UCSD-AML1 (cell line): ENCODE measurements around the gene EHBP1L1.
A peak's percentile ranks its signal among the peaks of the same experiment; 100 is the strongest.

Experiments
- DNase-seq: peaks from one replicate; lab custom pipeline; 2025; ENCODE audit not compliant: unreplicated experiment; lab: John Stamatoyannopoulos, UW

The EHBP1L1 gene

GRCh38 chr11:65613091-65613928 is 37.5 kb downstream of the EHBP1L1 start:
- DNase-seq, result no peak

GRCh38 chr11:65615229-65615949 is 39.5 kb downstream of the EHBP1L1 start, which contains the start of gene PCNX3:
Gene PCNX3, plus strand, starts transcription at chr11:65615776. Its CDS starts 536 bp downstream, at chr11:65616312.
- peak; percentile 100 for DNase-seq

- peak; percentile 69 for DNase-seq
Observed at GRCh38 chr11:65615950-65616574, 40.2 kb downstream of the EHBP1L1 start.

DNA sequence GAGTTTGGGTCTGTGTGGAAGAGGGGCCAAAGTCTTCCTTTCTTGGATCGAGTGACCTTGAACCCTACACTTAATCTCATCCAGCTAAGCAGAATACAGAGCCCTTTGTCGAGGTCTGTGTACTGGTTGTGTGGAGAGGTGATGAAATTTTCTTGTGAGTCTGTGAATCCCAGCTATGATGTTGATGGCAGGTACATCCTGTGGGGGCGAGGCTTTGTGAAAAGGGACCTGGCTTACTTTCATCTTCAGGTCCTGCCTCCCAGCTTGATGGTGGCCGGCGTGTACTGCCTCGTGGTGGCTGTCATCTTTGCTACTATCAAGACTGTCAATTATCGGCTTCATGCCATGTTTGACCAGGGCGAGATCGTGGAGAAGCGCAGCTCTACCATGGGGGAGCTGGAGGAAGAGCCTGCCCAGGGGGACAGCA is 40.7 kb downstream of the EHBP1L1 start:
- DNase-seq, result no peak

GRCh38 chr11:65617136-65617850 is 41.4 kb downstream of the EHBP1L1 start:
- DNase-seq, result no peak

DNA sequence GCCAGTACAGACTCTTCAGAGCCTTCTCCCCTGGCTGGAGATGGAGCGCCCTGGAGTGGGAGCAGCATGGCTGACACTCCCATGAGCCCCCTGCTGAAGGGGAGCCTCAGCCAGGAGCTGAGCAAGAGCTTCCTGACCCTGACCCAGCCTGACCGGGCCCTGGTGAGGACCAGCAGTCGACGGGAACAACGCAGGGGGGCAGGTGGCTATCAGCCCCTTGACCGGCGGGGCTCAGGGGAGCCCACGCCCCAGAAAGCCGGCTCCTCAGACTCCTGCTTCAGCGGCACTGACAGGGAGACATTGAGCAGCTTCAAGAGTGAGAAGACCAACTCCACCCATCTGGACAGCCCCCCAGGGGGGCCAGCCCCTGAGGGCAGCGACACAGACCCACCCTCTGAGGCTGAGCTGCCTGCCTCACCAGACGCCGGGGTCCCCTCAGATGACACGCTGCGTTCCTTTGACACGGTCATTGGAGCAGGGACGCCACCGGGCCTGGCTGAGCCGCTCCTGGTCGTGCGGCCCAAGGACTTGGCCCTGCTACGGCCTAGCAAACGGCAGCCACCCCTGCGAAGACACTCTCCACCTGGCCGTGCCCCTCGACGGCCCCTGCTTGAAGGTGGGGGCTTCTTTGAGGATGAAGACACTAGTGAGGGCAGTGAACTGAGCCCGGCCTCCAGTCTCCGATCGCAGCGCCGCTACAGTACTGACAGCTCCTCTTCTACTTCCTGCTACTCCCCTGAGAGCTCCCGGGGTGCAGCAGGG is 42.3 kb downstream of the EHBP1L1 start:
- no peak for DNase-seq

DNA sequence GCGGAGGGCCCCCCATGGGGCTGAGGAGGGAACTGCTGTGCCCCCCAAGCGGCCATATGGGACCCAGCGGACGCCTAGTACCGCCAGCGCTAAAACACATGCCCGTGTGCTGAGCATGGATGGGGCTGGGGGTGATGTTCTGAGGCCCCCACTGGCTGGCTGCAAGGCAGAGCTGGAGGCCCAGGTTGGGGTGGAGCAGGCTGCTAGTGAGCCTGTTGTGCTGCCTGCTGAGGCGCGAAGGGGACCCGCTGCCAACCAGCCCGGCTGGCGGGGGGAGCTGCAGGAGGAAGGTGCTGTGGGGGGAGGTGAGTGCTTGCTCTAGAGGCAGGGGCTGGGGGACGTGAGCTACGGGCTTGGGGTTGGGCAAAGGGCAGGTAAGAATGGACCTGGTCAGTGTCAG is 42.9 kb downstream of the EHBP1L1 start:
- DNase-seq, result no peak

DNA sequence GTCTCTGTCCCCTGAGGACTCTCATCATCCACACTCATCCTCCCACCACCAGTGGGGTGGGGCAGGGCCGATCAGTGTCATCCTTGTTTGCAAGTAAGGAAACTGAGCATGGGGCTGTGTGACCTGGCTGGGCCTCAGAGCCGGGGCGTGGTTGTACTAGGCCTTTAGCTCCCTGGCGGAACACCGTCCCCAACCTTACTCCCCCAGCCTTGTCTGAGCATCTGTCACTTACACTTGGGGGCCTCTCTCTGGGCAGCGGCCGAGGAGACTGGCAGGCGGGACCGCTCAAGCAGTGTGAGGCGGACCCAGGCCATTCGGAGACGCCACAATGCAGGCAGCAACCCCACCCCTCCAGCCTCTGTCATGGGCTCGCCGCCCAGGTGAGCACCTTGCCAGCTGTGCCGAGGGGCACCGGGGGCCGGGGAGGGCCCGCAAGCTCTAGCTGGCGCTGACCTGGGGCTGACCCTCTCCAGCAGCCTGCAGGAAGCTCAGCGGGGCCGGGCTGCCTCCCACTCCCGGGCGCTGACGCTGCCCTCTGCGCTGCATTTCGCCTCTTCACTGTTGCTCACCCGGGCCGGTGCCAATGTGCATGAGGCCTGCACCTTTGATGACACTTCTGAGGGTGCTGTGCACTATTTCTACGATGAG is 43.6 kb downstream of the EHBP1L1 start:
- no peak for DNase-seq

GRCh38 chr11:65620666-65621065 is 44.8 kb downstream of the EHBP1L1 start:
- no peak for DNase-seq

DNA sequence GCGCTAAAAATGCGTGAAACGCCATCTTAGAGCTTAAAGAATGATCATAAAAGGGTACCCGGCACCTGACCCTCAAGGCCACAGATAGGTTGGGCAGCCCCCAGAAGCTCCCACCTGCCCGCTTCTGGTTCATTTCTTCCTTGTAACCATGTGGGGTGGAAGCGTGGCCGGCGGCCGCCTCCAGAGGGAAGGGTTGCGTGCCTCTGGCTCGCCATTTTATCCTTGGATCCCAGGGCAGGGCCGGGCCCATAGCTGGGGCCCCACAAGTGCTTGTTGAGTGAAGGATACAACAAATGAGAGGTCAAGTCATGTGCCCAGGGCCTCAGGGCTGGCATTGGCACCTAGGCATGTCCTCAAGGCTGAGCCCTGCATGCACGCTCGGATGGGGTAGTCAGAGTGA is 45.6 kb downstream of the EHBP1L1 start:
- no peak for DNase-seq

GRCh38 chr11:65622011-65622410 is 46.2 kb downstream of the EHBP1L1 start:
- no peak for DNase-seq

GRCh38 chr11:65623177-65623576 is 47.3 kb downstream of the EHBP1L1 start:
- DNase-seq, result no peak

- DNase-seq, result no peak
Observed at GRCh38 chr11:65623852-65624616, 48.2 kb downstream of the EHBP1L1 start.

GRCh38 chr11:65624931-65625627 is 49.2 kb downstream of the EHBP1L1 start:
- DNase-seq, result no peak

DNA sequence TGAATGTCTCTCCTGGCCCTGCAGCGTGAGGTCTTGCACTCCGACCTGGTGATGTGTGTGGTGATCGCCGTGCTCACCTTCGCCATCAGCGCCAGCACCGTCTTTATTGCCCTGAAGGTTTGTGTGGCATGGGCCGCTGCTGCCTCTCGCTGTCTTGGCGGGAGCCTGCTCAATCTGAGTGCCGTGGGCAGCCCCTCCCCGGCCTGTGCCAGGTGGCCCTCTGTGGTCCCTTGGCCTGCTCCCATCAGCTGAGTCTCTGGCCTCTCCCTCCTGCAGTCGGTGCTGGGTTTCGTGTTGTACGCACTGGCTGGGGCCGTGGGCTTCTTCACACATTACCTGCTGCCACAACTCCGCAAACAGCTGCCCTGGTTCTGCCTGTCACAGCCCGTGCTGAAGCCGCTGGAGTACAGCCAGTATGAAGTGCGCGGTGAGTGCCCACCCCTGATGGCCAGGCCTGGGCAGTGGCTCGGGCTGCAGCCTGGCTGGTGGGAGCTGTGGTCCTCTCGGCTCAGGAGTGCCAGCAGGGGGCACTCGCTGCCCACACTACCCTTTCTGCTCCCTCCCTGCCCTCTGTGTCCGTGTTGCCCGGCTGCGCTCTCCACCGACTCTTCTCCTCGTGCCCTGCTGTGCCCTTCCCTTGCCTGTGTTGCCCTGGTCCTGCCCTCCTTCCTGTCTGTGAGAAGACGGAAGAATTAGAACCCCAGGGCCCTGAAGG is 49.9 kb downstream of the EHBP1L1 start:
- DNase-seq, result peak; percentile 78

- DNase-seq, result no peak
Observed at GRCh38 chr11:65627202-65627601, 51.3 kb downstream of the EHBP1L1 start.

DNA sequence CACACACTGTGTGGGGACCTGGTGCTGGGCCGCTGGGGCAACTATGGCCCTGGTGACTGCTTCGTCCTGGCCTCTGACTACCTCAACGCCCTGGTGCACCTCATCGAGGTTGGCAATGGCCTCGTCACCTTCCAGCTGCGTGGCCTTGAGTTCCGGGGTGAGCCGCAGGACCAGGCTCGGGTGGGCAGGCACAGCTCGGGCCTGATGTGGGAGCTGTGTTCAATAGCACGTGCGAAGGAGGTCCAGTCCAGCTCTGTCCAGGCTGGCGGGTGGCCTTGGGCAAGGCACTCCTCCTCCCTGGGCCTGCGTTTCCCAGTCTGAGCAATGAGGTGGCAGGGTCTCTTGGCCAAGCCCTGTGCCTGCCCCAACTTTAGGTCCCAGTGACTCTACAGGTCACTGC is 53.7 kb downstream of the EHBP1L1 start:
- DNase-seq, result no peak

GRCh38 chr11:65630215-65630614 is 54.4 kb downstream of the EHBP1L1 start:
- DNase-seq, result no peak
